NB4 (cell line): ENCODE measurements around the gene GBP2.

Experiments used
- MAX ChIP-seq: IDR thresholded peaks from 2 replicates; pipeline ENCODE4 v1.6.1; 2011; ENCODE audit warnings: low read depth, low read length
- POLR2A ChIP-seq: IDR thresholded peaks from 2 replicates; pipeline ENCODE4 v1.6.1; 2011; ENCODE audit warnings: mild to moderate bottlenecking; ENCODE audit not compliant: insufficient read length; ENCODE audit errors: extremely low read depth
- TF ChIP-seq, protein P1 (sequence below): IDR thresholded peaks from one replicate; pipeline ENCODE4 v1.5.1; 2012; ENCODE audit warnings: low read depth, low read length

DNA sequence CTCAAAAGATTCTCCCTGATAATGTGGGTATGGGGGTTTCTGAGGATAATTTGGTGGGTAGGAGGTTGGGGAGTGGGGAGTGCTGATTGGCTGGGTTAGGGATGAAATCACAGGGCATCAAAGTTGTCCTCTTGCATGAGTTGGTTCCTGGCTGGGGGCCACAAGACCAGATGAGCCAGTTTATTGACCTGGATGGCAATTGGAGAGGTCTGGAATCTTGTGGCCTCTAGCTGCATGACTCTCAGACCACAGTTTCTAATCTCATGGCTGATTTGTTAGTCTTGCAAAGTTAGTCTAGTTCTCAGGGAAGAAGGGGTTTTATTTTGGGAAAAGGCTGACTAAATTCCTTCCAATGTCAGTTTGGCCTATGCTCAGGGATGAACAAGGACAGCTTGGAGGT, 57.6 kb downstream of the GBP2 start:
- TF ChIP-seq POLR2A (no peak), MAX (no peak)
- TF ChIP-seq, protein P1, sequence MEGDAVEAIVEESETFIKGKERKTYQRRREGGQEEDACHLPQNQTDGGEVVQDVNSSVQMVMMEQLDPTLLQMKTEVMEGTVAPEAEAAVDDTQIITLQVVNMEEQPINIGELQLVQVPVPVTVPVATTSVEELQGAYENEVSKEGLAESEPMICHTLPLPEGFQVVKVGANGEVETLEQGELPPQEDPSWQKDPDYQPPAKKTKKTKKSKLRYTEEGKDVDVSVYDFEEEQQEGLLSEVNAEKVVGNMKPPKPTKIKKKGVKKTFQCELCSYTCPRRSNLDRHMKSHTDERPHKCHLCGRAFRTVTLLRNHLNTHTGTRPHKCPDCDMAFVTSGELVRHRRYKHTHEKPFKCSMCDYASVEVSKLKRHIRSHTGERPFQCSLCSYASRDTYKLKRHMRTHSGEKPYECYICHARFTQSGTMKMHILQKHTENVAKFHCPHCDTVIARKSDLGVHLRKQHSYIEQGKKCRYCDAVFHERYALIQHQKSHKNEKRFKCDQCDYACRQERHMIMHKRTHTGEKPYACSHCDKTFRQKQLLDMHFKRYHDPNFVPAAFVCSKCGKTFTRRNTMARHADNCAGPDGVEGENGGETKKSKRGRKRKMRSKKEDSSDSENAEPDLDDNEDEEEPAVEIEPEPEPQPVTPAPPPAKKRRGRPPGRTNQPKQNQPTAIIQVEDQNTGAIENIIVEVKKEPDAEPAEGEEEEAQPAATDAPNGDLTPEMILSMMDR = no peak
